Sigmoid colon (tissue), 7 donors: ENCODE data around the gene BPIFA2. TPM values are rescaled to one million over a fixed set of nuclear protein-coding genes. Genes with fewer than 3 reads are reported as not detected.

Experiments
- DNase-seq: peaks from one replicate; pipeline ENCODE4 v3.0.0-alpha.2; 2019
- H3K27ac ChIP-seq, 4 donors: fragments of 200-600 bp; sonication (generic); one replicate each; pipeline ENCODE4 v1.5.1; 2016 to 2019; ENCODE audit warnings: mild to moderate bottlenecking in 1 of 4
- H3K27me3 ChIP-seq, 3 donors: fragments of 200-600 bp; sonication (generic); one replicate each; pipeline ENCODE4 v1.5.1; 2019; ENCODE audit warnings: mild to moderate bottlenecking in 1 of 3
- H3K36me3 ChIP-seq, 4 donors: fragments of 200-600 bp; sonication (generic); one replicate each; pipeline ENCODE4 v1.5.1; 2016 to 2019
- H3K4me1 ChIP-seq, 4 donors: fragments of 200-600 bp; sonication (generic); one replicate each; pipeline ENCODE4 v1.5.1; 2017 to 2019
- H3K4me3 ChIP-seq, 4 donors: fragments of 200-600 bp; sonication (generic); one replicate each; pipeline ENCODE4 v1.5.1; 2017 to 2019; ENCODE audit warnings: mild to moderate bottlenecking in 2 of 4, moderate library complexity in 1 of 4
- H3K9me3 ChIP-seq, 4 donors: fragments of 200-600 bp in 3 of 4; sonication (generic) in 3 of 4; one replicate each; pipeline versions ENCODE4 v1.5.1 to v1.6.1; 2013 to 2019
- CTCF ChIP-seq, 4 experiments: fragments of 450-650 bp in 3 of 4; fragments of 200-600 bp in 1 of 4; IDR thresholded peaks; one replicate each; pipeline ENCODE4 v1.5.1; 2016 to 2019; ENCODE audit warnings: antibody characterized with exemption in 4 of 4, mild to moderate bottlenecking in 3 of 4, moderate library complexity in 2 of 4
- EP300 ChIP-seq, 4 donors: sonication (generic); formaldehyde crosslinking; IDR thresholded peaks; one replicate each; pipeline ENCODE4 v1.6.1; 2017; ENCODE audit warnings: antibody characterized with exemption in 4 of 4
- POLR2A ChIP-seq, 2 donors: fragments of 450-650 bp; IDR thresholded peaks; one replicate each; pipeline ENCODE4 v1.6.1; 2016; ENCODE audit warnings: antibody characterized with exemption in 2 of 2, mild to moderate bottlenecking in 2 of 2, moderate library complexity in 2 of 2
- POLR2AphosphoS5 ChIP-seq, 4 donors: sonication (generic); formaldehyde crosslinking; IDR thresholded peaks; one replicate each; pipeline ENCODE4 v1.6.1; 2017; ENCODE audit warnings: antibody characterized with exemption in 4 of 4
- WGBS, 2 donors: extraction: QIAGEN DNeasy Blood & Tissue Kit; methylation state at CpG; one replicate each; pipeline ENCODE4 v1.1.7; 2013; 5-methylcytosine and 5-hydroxymethylcytosine counted together
- intact Hi-C: fragments of 100-400 bp; cut with DNase I; formaldehyde crosslinking; loops from one replicate; pipeline ENCODE4 v1.15.1; 2023
- polyA plus RNA-seq, 3 donors: library from polyadenylated mRNA; stranded (reverse); fragments of 200-250 nt; gene quantifications; one replicate each; pipeline ENCODE4 v1.2.3, GENCODE V29; 2013
- total RNA-seq, 4 donors: library from RNA; depleted of rRNA; stranded (reverse); fragments of >200 nt; gene quantifications; one replicate each; pipeline ENCODE4 v1.1.0, GENCODE V29; 2016
- donor health status: healthy with polysubstance abuse.
- donor health status: Bipolar disorder and iron deficiency.
- donor health status: healthy.

BPIFA2 gene
- total and polyA plus RNA-seq, 7 donors: 0.09 TPM; not detected in 6

- no peak for DNase-seq
- H3K9me3 ChIP-seq: no peaks in the 10 kb centered on the region
- no peak overlapping the region for H3K27ac ChIP-seq
- TF ChIP-seq POLR2AphosphoS5 (IDR thresholded peaks at IDR 0.05) (no peak), POLR2A (IDR thresholded peaks at IDR 0.05) (no peak), EP300 (IDR thresholded peaks at IDR 0.05) (no peak), CTCF (IDR thresholded peaks at IDR 0.05) (no peak)
- no peaks in the 10 kb centered on the region for H3K36me3 ChIP-seq
- intact Hi-C loops: loop anchor here (10.0 kb wide), 1 partner anchor 65 kb away; no protein-coding TSS in a partner anchor
- no peak overlapping the region for H3K4me3 ChIP-seq
- WGBS, 2 donors: 76 to 79% methylated on average over 3 of the region's 3 CpGs
- H3K27me3 ChIP-seq: peaks cover 0 to 5% (median 3%) of the 10 kb centered on the region in 3 donors
- no peaks in the 10 kb centered on the region for H3K4me1 ChIP-seq
Measured at GRCh38 chr20:33159713-33160112, 8.2 kb upstream of the BPIFA2 start.

- Histone ChIP-seq H3K27ac (no peak overlapping the region), H3K27me3 (peaks cover 0 to 5% (median 0%) of the 10 kb centered on the region in 3 donors), H3K36me3 (no peaks in the 10 kb centered on the region), H3K9me3 (no peaks in the 10 kb centered on the region), H3K4me3 (no peak overlapping the region), H3K4me1 (no peaks in the 10 kb centered on the region)
- intact Hi-C loops: loop anchor here (10.0 kb wide), 1 partner anchor 64 kb away; no protein-coding TSS in a partner anchor
- WGBS, 2 donors: 78 to 86% methylated on average over 5 of the region's 5 CpGs
- no peak for DNase-seq
- TF ChIP-seq POLR2AphosphoS5 (IDR thresholded peaks at IDR 0.05) (no peak), EP300 (IDR thresholded peaks at IDR 0.05) (no peak), POLR2A (IDR thresholded peaks at IDR 0.05) (no peak), CTCF (IDR thresholded peaks at IDR 0.05) (no peak)
Measured at GRCh38 chr20:33160681-33161080, 7.3 kb upstream of the BPIFA2 start.

- Histone ChIP-seq H3K9me3 (no peaks in the 10 kb centered on the region), H3K27me3 (peaks cover 0 to 6% (median 0%) of the 10 kb centered on the region in 3 donors), H3K4me3 (no peak overlapping the region), H3K27ac (no peak overlapping the region), H3K36me3 (no peaks in the 10 kb centered on the region), H3K4me1 (no peaks in the 10 kb centered on the region)
- DNase-seq: no peak
- WGBS, 2 donors: 85 to 86% methylated on average over 6 of the region's 6 CpGs
- intact Hi-C loops: loop anchor here (10.0 kb wide), 1 partner anchor 62 kb away; no protein-coding TSS in a partner anchor
- TF ChIP-seq CTCF (IDR thresholded peaks at IDR 0.05) (no peak), POLR2AphosphoS5 (IDR thresholded peaks at IDR 0.05) (no peak), POLR2A (IDR thresholded peaks at IDR 0.05) (no peak), EP300 (IDR thresholded peaks at IDR 0.05) (no peak)
Measured at GRCh38 chr20:33162313-33162712, 5.6 kb upstream of the BPIFA2 start.

GRCh38 chr20:33162753-33163152 lies 5.2 kb upstream of the BPIFA2 start:
- Histone ChIP-seq H3K27ac (no peak overlapping the region), H3K9me3 (no peaks in the 10 kb centered on the region), H3K36me3 (no peaks in the 10 kb centered on the region), H3K27me3 (peaks cover 0 to 6% (median 0%) of the 10 kb centered on the region in 3 donors), H3K4me1 (no peaks in the 10 kb centered on the region), H3K4me3 (no peak overlapping the region)
- 52 to 56% methylated on average over 5 of the region's 5 CpGs for WGBS, 2 donors
- intact Hi-C loops: loop anchor here (10.0 kb wide), 1 partner anchor 62 kb away; no protein-coding TSS in a partner anchor
- DNase-seq: no peak
- TF ChIP-seq CTCF (IDR thresholded peaks at IDR 0.05) (no peak), POLR2A (IDR thresholded peaks at IDR 0.05) (no peak), POLR2AphosphoS5 (IDR thresholded peaks at IDR 0.05) (no peak), EP300 (IDR thresholded peaks at IDR 0.05) (no peak)
